Lower lobe of right lung (tissue), 2 donors: ENCODE results near the gene DDX39A. TPM values are rescaled to one million over a fixed set of nuclear protein-coding genes. Genes with fewer than 3 reads are reported as not detected.

Experiments
- ATAC-seq, 2 donors: fragments of 200-7000 bp; cut with Tn5 transposase; one replicate each; pipeline ENCODE4 v1.9.1; 2020 to 2022; ENCODE audit warnings: mild to moderate bottlenecking in 2 of 2, moderate library complexity in 2 of 2
- DNase-seq: peaks from one replicate; pipeline ENCODE4 v3.0.0-alpha.2; 2020
- H3K27ac ChIP-seq: fragments of 200-600 bp; one replicate; pipeline ENCODE4 v1.8.0; 2022
- H3K27me3 ChIP-seq: fragments of 200-600 bp; one replicate; pipeline ENCODE4 v1.8.0; 2022; ENCODE audit warnings: low read depth
- H3K36me3 ChIP-seq: fragments of 200-600 bp; one replicate; pipeline ENCODE4 v1.8.0; 2022; ENCODE audit warnings: mild to moderate bottlenecking
- H3K4me1 ChIP-seq: fragments of 200-600 bp; one replicate; pipeline ENCODE4 v1.8.0; 2022
- H3K4me3 ChIP-seq: fragments of 200-600 bp; one replicate; pipeline ENCODE4 v1.8.0; 2022; ENCODE audit warnings: mild to moderate bottlenecking
- H3K9me3 ChIP-seq: fragments of 200-600 bp; one replicate; pipeline ENCODE4 v1.8.0; 2022
- CTCF ChIP-seq: fragments of 200-600 bp; IDR thresholded peaks from one replicate; pipeline ENCODE4 v1.8.0; 2022; ENCODE audit warnings: antibody characterized with exemption, mild to moderate bottlenecking
- intact Hi-C: fragments of 100-400 bp; cut with DNase I; formaldehyde crosslinking; loops from one replicate; pipeline ENCODE4 v1.11.0; 2022
- total RNA-seq: library from RNA; stranded (reverse); fragmentation: NEBNext Ultra II Directional; extraction: Animal tissue kit (Norgen Biotek cat#: 25700); gene quantifications from one replicate; pipeline ENCODE4 v1.2.1, GENCODE V29; 2021
- donor health status: DM: no; HTN: yes; CAD: no; lungs with severe emphysema.

Gene DDX39A
- total RNA-seq, 1 donor from 2014 or later, result 59.3 TPM

GRCh38 chr19:14412324-14412995 is 6.7 kb downstream of the DDX39A start:
- no peak for ATAC-seq
- intact Hi-C loops, result no loop called here
- H3K4me1 ChIP-seq, result peaks cover 40% of the 10 kb centered on the region
- no peak overlapping the region for H3K4me3 ChIP-seq
- H3K9me3 ChIP-seq, result no peaks in the 10 kb centered on the region
- DNase-seq, result no peak
- H3K36me3 ChIP-seq, result peaks cover 74% of the 10 kb centered on the region
- H3K27me3 ChIP-seq, result no peaks in the 10 kb centered on the region
- TF ChIP-seq CTCF, result no peak
- no peak overlapping the region for H3K27ac ChIP-seq

DNA sequence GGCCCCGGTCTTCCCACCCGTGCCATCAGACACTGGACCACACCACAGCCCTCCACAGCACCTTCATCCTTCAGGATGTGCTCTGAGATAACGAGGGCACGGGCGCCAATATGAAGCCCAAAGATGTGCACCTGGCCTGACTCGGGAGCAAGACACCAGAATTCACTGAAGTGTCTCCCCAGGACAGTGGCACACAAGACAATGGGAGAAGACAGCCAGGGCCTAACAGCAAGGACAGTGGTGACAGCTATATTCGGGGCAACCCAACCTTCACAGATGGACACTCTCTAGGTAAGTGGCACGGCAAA is 7.2 kb downstream of the DDX39A start:
- intact Hi-C loops, result no loop called here
- Histone ChIP-seq H3K4me3 (no peak overlapping the region), H3K36me3 (peaks cover 80% of the 10 kb centered on the region), H3K27ac (no peak overlapping the region), H3K4me1 (peaks cover 34% of the 10 kb centered on the region), H3K9me3 (no peaks in the 10 kb centered on the region), H3K27me3 (no peaks in the 10 kb centered on the region)
- TF ChIP-seq CTCF, result no peak
- DNase-seq (no peak), ATAC-seq (no peak)

DNA sequence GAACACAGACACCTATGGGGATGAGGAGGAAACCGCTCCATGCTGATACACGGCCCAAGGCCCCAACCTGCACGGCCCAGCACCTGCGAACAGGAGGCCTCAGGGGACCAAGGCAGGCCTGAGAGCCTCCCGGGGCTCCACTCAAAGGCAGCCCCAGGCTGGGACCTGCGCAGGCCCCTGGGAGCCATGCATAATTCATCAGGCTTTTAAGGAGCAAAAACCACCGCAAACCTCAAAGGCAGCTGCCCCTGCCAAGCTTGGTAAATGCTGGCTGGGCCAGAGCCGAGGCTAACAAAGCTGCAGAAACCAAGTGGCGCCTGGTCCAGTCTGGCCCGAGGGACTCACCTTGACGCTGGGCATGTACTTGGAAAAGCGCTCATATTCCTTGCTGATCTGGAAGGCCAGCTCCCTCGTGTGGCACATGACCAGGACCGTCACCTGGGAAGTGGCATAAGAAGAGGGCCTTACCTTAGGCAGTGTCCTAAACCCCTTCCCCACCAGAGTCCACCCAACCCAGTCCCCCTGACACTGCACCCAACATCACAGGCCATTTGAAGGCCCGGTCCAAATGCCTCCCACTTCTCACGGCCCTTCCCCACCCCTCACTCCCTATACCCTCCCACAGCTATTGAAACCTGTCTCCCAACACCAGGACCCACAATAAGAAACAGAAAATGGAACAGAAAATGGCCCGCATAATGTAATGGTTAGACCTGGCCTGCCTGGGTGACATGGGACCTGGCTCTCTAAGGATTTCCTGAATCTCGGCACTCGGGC is 7.8 kb downstream of the DDX39A start:
- DNase-seq, result no peak
- intact Hi-C loops, result no loop called here
- Histone ChIP-seq H3K27ac (no peak overlapping the region), H3K27me3 (no peaks in the 10 kb centered on the region), H3K4me1 (peaks cover 32% of the 10 kb centered on the region), H3K9me3 (no peaks in the 10 kb centered on the region), H3K4me3 (no peak overlapping the region), H3K36me3 (peaks cover 82% of the 10 kb centered on the region)
- no peak for TF ChIP-seq CTCF
- ATAC-seq, result no peak

DNA sequence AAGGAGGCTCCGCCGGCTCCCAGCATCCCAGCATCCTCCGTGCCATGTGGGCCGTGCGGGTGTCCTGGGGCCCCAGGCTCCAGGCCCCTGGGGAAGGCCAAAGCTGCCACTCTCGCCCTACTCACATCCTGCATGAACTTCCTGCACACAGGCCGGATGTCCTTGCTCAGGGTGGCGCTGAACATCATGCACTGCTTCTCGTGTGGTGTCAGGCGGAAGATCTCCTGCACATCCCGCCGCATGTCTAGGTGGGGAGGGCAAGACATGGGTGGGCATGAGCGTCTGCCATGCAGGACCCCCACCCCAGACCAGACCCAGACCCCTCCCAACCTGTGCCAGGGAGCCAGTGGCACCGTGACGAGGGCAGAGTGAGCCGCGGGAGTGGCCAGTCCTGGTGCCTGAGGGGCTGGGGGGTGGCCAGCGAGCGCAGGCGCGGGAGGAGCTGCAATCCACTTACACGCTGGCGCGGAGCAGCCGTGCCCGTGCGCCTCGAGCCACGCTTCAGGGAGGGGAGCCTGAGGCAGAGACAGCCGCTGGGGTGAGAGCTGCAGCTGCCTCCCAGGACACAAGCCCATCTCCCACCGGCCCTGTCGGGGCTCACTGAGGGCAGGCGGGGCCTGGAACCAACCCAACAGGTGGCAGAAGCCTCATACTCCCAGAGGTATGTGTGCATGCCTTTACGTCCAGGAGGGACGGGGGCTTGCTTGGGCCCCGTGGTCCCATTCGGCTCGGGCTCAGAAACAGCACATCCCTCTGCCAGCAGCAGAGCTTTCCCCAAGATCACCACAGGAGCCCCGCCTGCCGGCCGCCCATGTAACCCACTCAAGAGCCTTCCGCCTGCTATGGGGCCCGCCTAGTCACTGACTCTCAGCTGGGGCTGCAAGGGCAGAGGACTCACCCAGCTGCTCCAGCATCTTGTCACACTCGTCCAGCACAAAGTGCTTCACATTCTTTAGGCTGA is 8.8 kb downstream of the DDX39A start:
- TF ChIP-seq CTCF, result no peak
- intact Hi-C loops, result no loop called here
- H3K36me3 ChIP-seq, result peaks cover 85% of the 10 kb centered on the region

DNA sequence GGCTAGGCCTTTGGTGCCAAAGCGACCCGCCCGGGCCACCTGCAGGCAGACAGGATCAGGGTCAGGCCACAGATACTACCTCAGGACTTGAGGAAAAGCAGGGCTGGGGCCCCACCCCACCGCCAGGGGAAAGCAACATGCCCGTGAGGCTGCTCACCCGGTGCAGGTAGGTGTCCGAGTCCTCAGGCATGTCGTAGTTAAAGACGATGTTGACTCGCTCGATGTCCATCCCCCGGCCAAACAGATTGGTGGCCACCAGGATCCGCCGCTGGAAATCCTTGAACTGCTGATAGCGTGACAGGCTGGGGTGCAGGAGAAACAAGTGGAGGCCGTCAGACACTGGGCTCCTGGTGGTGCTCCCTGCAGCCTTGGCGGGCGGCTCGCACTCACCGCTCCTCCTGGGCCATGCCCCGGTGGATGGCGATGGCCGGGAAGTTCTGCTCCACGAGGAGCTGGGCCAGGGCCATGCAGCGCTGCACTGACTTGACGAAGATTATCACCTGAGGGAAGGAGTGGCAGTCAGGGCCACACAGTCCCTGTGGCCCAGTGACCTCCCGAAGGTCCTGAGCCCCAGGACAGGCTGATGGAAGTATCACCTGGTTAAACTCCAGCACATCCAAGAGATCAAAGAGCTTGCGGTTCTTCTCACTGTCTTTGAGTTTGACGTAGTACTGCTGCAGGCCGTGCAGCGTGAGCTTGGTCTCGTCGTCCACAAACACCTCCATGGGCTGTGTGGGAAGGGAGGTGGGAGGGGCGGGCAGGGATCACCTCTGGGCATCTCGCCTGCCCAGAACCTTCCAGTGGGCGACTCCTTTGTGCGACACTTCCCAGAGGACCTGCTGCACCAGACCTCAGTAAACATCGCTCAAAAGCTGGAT is 9.8 kb downstream of the DDX39A start:
- Histone ChIP-seq H3K9me3 (no peaks in the 10 kb centered on the region), H3K4me3 (no peak overlapping the region), H3K27me3 (no peaks in the 10 kb centered on the region), H3K4me1 (peaks cover 36% of the 10 kb centered on the region), H3K27ac (peak overlapping the region; percentile 36), H3K36me3 (peaks cover 88% of the 10 kb centered on the region)
- intact Hi-C loops, result no loop called here
- ATAC-seq (no peak), DNase-seq (no peak)
- TF ChIP-seq CTCF, result no peak

More for the DNA sequence above, 8.8 kb downstream of the DDX39A start:
- H3K4me3 ChIP-seq, result no peak overlapping the region
- DNase-seq, result peak; percentile 55
- no peaks in the 10 kb centered on the region for H3K9me3 ChIP-seq
- ATAC-seq, result peak in 1 of 2 donors; percentile 11
- peaks cover 36% of the 10 kb centered on the region for H3K4me1 ChIP-seq
- peak overlapping the region; percentile 36 for H3K27ac ChIP-seq
- no peaks in the 10 kb centered on the region for H3K27me3 ChIP-seq
